Activated B cell treated with CpG ODN at 0.5 μM for 24 hours (primary cell): Measurements from ENCODE around the gene MBD3L3. TPM values are rescaled to one million over a fixed set of nuclear protein-coding genes. Genes with fewer than 3 reads are reported as not detected.

ENCODE experiments used
- ATAC-seq: fragments of 200-7000 bp; cut with Tn5 transposase; one replicate; pipeline ENCODE4 v1.10.0; 2021; ENCODE audit warnings: low read depth, mild to moderate bottlenecking, moderate library complexity
- CTCF ChIA-PET: fragments of 350-600 bp; sonication (Branson Sonifier 250); formaldehyde crosslinking; loops from one replicate; lab custom pipeline; 2021; ENCODE audit warnings: antibody characterized with exemption; lab: Charles Lee
- POLR2A ChIA-PET: fragments of 350-600 bp; sonication (Branson Sonifier 250); formaldehyde crosslinking; loops from one replicate; lab custom pipeline; 2021; ENCODE audit warnings: antibody characterized with exemption; lab: Charles Lee
- DNase-seq: peaks from one replicate; pipeline ENCODE4 v3.0.0; 2022
- H3K27ac Mint-ChIP-seq: one replicate; pipeline ENCODE4 v1.8.0; 2020; ENCODE audit warnings: mixed read lengths
- H3K27me3 Mint-ChIP-seq: one replicate; pipeline ENCODE4 v1.8.0; 2021; ENCODE audit warnings: mixed read lengths
- H3K36me3 Mint-ChIP-seq: one replicate; pipeline ENCODE4 v1.8.0; 2021; ENCODE audit warnings: low read depth, mixed read lengths
- H3K4me1 Mint-ChIP-seq: one replicate; pipeline ENCODE4 v1.8.0; 2021; ENCODE audit warnings: mixed read lengths
- H3K4me3 Mint-ChIP-seq: one replicate; pipeline ENCODE4 v1.8.0; 2020; ENCODE audit warnings: mild to moderate bottlenecking, mixed read lengths
- H3K9me3 Mint-ChIP-seq: one replicate; pipeline ENCODE4 v1.8.0; 2020; ENCODE audit warnings: mixed read lengths
- intact Hi-C: fragments of 100-400 bp; cut with micrococcal nuclease; formaldehyde crosslinking; loops from one replicate; pipeline ENCODE4 v1.15.1; 2024
- total RNA-seq: library from RNA; stranded (reverse); gene quantifications from 2 replicates; pipeline ENCODE4 v1.2.3, GENCODE V29; 2022
- TF ChIP-seq, protein P1 (sequence below): fragments of 200-600 bp; IDR thresholded peaks from one replicate; pipeline ENCODE4 v1.8.0; 2022; ENCODE audit warnings: antibody characterized with exemption, mild to moderate bottlenecking

The MBD3L3 gene
- total RNA-seq, 1 donor from 2014 or later: not detected

DNA sequence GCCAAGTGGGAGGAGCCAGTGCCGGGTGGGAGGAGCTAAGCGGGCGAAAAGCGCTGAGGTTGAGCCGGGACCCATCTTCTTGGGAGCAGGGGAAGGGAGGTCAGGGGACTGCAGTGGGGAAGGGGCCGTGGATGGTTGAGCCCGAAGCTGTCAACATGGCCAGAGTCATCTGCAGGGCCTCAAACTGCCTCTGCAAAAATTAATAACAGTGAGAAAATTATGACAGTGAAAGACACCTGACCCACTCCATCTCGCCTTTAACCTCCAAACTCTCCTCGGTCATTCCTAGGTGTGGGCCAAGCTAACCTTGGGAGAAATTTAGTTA, 41.1 kb upstream of the MBD3L3 start:
- H3K27me3 Mint-ChIP-seq: no peaks in the 10 kb centered on the region
- TF ChIP-seq, protein P1, sequence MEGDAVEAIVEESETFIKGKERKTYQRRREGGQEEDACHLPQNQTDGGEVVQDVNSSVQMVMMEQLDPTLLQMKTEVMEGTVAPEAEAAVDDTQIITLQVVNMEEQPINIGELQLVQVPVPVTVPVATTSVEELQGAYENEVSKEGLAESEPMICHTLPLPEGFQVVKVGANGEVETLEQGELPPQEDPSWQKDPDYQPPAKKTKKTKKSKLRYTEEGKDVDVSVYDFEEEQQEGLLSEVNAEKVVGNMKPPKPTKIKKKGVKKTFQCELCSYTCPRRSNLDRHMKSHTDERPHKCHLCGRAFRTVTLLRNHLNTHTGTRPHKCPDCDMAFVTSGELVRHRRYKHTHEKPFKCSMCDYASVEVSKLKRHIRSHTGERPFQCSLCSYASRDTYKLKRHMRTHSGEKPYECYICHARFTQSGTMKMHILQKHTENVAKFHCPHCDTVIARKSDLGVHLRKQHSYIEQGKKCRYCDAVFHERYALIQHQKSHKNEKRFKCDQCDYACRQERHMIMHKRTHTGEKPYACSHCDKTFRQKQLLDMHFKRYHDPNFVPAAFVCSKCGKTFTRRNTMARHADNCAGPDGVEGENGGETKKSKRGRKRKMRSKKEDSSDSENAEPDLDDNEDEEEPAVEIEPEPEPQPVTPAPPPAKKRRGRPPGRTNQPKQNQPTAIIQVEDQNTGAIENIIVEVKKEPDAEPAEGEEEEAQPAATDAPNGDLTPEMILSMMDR: no peak
- peak overlapping the region; percentile 92 for H3K4me3 Mint-ChIP-seq
- DNase-seq (no peak), ATAC-seq (no peak)
- H3K9me3 Mint-ChIP-seq: peaks cover 20% of the 10 kb centered on the region
- POLR2A ChIA-PET: interaction anchor here (0.7 to 1.4 kb wide), 18 partner anchors 8 to 844 kb away, joined by 3 to 45 read pairs (median 4); partner anchors contain the start of genes ALKBH7, ARHGEF18, KHSRP and MAP2K7
- peaks cover 17% of the 10 kb centered on the region for H3K36me3 Mint-ChIP-seq
- H3K4me1 Mint-ChIP-seq: peaks cover 18% of the 10 kb centered on the region
- peak overlapping the region; percentile 95 for H3K27ac Mint-ChIP-seq
- intact Hi-C loops: loop anchor here (1.0 to 5.0 kb wide), 3 partner anchors 30 to 581 kb away; partner anchors contain the start of genes TRAPPC5 and ZNF557
- CTCF ChIA-PET: interaction anchor here (0.9 to 1.1 kb wide), 4 partner anchors 243 to 845 kb away, joined by 3 to 4 read pairs (median 3); no protein-coding TSS in a partner anchor

- no peaks in the 10 kb centered on the region for H3K27me3 Mint-ChIP-seq
- POLR2A ChIA-PET: interaction anchor here (0.6 to 1.4 kb wide), 22 partner anchors 9 to 845 kb away, joined by 3 to 45 read pairs (median 4); partner anchors contain the start of genes ALKBH7, ARHGEF18, KHSRP and MAP2K7
Observed at GRCh38 chr19:7098701-7099596, 40.5 kb upstream of the MBD3L3 start.

DNA sequence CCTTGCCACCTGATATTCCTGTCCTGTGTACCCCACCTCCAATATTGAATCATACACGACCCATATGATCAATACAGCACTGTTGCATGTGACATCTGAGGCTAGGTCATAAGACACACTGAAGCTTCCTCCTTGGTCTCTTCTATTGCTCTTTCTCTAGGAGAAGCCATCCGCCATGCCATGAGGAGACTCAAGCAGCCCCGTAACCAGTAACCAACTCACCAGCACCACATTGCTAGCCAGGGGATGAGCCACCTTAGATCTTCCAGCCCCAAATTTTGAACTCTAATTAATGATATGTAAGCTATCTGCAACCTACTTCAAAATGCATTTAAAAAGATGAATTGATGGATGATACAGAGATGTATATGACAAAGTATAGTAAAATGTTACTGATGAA, 39.6 kb upstream of the MBD3L3 start:
- ATAC-seq: no peak
- ChIA-PET POLR2A (interaction anchor here (0.9 kb wide), 2 partner anchors 20 to 29 kb away, joined by 3 read pairs; partner anchors contain the start of gene ZNF557), CTCF (interaction anchor here (1.2 kb wide), 1 partner anchor 583 kb away, joined by 4 read pairs; the partner anchor contains the start of gene TRAPPC5)
- H3K27ac Mint-ChIP-seq: peak overlapping the region; percentile 95
- H3K4me1 Mint-ChIP-seq: peaks cover 18% of the 10 kb centered on the region
- H3K27me3 Mint-ChIP-seq: no peaks in the 10 kb centered on the region
- peaks cover 22% of the 10 kb centered on the region for H3K9me3 Mint-ChIP-seq
- H3K4me3 Mint-ChIP-seq: peak overlapping the region; percentile 92
- no peak for DNase-seq
- peaks cover 19% of the 10 kb centered on the region for H3K36me3 Mint-ChIP-seq
- intact Hi-C loops: loop anchor here (2.0 to 5.0 kb wide), 2 partner anchors 99 to 583 kb away; partner anchors contain the start of gene TRAPPC5
- TF ChIP-seq, protein P1: no peak

More at GRCh38 chr19:7098701-7099596, 40.5 kb upstream of the MBD3L3 start:
- TF ChIP-seq, protein P1: no peak
- peaks cover 17% of the 10 kb centered on the region for H3K36me3 Mint-ChIP-seq
- H3K9me3 Mint-ChIP-seq: peaks cover 20% of the 10 kb centered on the region
- peak; percentile 86 for DNase-seq
- CTCF ChIA-PET: interaction anchor here (0.9 to 1.2 kb wide), 5 partner anchors 243 to 846 kb away, joined by 3 to 4 read pairs (median 3); partner anchors contain the start of gene TRAPPC5
- intact Hi-C loops: loop anchor here (1.0 to 5.0 kb wide), 3 partner anchors 30 to 582 kb away; partner anchors contain the start of genes TRAPPC5 and ZNF557
- H3K27ac Mint-ChIP-seq: peak overlapping the region; percentile 95
- peak overlapping the region; percentile 92 for H3K4me3 Mint-ChIP-seq
- peaks cover 18% of the 10 kb centered on the region for H3K4me1 Mint-ChIP-seq
- ATAC-seq: peak; percentile 92

- Mint-ChIP-seq H3K4me1 (no peaks in the 10 kb centered on the region), H3K9me3 (peaks cover 37% of the 10 kb centered on the region), H3K27ac (no peak overlapping the region), H3K4me3 (no peak overlapping the region), H3K36me3 (peaks cover 47% of the 10 kb centered on the region), H3K27me3 (no peaks in the 10 kb centered on the region)
- ChIA-PET POLR2A (interaction anchor here (0.7 kb wide), 1 partner anchor 316 kb away, joined by 3 read pairs; no protein-coding TSS in a partner anchor), CTCF (no interaction called here)
- TF ChIP-seq, protein P1: no peak
- DNase-seq (no peak), ATAC-seq (no peak)
- intact Hi-C loops: no loop called here
Observed at GRCh38 chr19:7088999-7089398, 30.5 kb upstream of the MBD3L3 start.
